HG03097 (cell line): ENCODE results near the gene SLC7A5.
"Not testable (repeated sequence)": the region's sequence is repeated elsewhere in the genome, so short reads cannot be mapped to it uniquely, and the experiment has no call there.

Source experiments
- ATAC-seq: cut with Tn5 transposase; IDR thresholded peaks from one replicate; pipeline ENCODE4 v1.9.1; 2021; ENCODE audit not compliant: unreplicated experiment, low FRiP score

The SLC7A5 gene

GRCh38 chr16:87803385-87803784 is 65.9 kb downstream of the SLC7A5 start:
- no peak for ATAC-seq

GRCh38 chr16:87802670-87803069 is 66.6 kb downstream of the SLC7A5 start:
- ATAC-seq = no peak

- ATAC-seq = no peak
These were observed 67.5 kb downstream of the SLC7A5 start for GRCh38 chr16:87801679-87802259.

- no peak for ATAC-seq
These were observed 68.8 kb downstream of the SLC7A5 start for GRCh38 chr16:87800497-87800896.

GRCh38 chr16:87795336-87795735 is 74.0 kb downstream of the SLC7A5 start:
- ATAC-seq = no peak

GRCh38 chr16:87794485-87795078 is 74.7 kb downstream of the SLC7A5 start:
- ATAC-seq = no peak

GRCh38 chr16:87792205-87792565 is 77.1 kb downstream of the SLC7A5 start:
- no peak for ATAC-seq

GRCh38 chr16:87791295-87792204 is 77.8 kb downstream of the SLC7A5 start:
- no peak for ATAC-seq

- ATAC-seq = no peak
These were observed 78.8 kb downstream of the SLC7A5 start for GRCh38 chr16:87790292-87791100.

GRCh38 chr16:87789437-87790291 is 79.6 kb downstream of the SLC7A5 start:
- ATAC-seq = no peak

- not testable (repeated sequence) for ATAC-seq
These were observed 80.4 kb downstream of the SLC7A5 start for GRCh38 chr16:87788730-87789436.

- not testable (repeated sequence) for ATAC-seq
These were observed 81.7 kb downstream of the SLC7A5 start for GRCh38 chr16:87787451-87788091.

GRCh38 chr16:87784812-87785211 is 84.5 kb downstream of the SLC7A5 start:
- ATAC-seq = no peak

- no peak for ATAC-seq
These were observed 87.3 kb downstream of the SLC7A5 start for GRCh38 chr16:87782033-87782432.

GRCh38 chr16:87780385-87780989 is 88.8 kb downstream of the SLC7A5 start:
- ATAC-seq = no peak
